ENCODE results near the gene FGFR4.

The FGFR4 gene

DNA sequence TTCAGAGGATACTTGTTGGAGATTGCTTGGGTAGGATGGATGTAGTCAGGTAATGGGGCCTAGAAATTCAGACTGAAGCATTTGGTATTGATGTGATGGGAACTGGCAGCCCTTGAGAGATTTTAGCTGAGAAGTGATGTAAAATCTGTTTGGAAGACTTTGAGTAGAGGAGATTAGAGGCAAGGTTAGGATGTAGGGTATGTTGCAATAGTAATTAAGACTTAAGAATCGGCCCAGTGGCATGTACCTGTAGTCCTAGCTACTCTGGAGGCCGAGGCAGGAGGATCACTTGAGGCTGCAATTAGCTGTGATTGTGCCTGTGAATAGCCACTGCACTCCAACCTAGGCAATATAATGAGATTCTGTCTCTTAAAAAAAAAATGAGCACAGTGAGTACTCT, 53.6 kb downstream of the FGFR4 start:
- TF ChIP-seq, protein P1, sequence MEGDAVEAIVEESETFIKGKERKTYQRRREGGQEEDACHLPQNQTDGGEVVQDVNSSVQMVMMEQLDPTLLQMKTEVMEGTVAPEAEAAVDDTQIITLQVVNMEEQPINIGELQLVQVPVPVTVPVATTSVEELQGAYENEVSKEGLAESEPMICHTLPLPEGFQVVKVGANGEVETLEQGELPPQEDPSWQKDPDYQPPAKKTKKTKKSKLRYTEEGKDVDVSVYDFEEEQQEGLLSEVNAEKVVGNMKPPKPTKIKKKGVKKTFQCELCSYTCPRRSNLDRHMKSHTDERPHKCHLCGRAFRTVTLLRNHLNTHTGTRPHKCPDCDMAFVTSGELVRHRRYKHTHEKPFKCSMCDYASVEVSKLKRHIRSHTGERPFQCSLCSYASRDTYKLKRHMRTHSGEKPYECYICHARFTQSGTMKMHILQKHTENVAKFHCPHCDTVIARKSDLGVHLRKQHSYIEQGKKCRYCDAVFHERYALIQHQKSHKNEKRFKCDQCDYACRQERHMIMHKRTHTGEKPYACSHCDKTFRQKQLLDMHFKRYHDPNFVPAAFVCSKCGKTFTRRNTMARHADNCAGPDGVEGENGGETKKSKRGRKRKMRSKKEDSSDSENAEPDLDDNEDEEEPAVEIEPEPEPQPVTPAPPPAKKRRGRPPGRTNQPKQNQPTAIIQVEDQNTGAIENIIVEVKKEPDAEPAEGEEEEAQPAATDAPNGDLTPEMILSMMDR (IDR thresholded peaks at IDR 0.05; ENCODE audit: low read length, missing control alignments), result no peak
- DNase-seq (ENCODE audit: low read depth), result no peak
- no peak overlapping the region for H3K4me3 ChIP-seq (replicated peaks; ENCODE audit: low read depth, low read length)

DNA sequence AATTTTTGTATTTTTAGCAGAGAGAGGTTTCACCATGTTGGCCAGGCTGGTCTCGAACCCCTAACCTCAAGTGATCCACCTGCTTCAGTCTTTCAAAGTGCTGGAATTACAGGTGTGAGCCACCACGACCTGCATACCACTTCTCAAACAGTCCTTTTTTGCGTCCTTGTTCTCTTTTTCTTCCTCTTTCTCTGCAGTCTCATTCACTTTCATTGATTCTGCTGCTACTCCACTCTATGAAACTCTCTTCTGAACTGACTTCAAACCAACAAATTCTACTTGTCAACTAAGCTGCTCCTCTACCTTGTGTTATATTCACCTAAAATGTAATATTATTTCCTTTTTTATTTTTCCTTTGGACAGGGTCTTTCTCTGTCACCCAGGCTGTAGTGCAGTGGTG, 54.8 kb downstream of the FGFR4 start:
- no peak for DNase-seq (ENCODE audit: low read depth)
- TF ChIP-seq, protein P1 (IDR thresholded peaks at IDR 0.05; ENCODE audit: low read length, missing control alignments), result no peak
- H3K4me3 ChIP-seq (replicated peaks; ENCODE audit: low read depth, low read length), result no peak overlapping the region

DNA sequence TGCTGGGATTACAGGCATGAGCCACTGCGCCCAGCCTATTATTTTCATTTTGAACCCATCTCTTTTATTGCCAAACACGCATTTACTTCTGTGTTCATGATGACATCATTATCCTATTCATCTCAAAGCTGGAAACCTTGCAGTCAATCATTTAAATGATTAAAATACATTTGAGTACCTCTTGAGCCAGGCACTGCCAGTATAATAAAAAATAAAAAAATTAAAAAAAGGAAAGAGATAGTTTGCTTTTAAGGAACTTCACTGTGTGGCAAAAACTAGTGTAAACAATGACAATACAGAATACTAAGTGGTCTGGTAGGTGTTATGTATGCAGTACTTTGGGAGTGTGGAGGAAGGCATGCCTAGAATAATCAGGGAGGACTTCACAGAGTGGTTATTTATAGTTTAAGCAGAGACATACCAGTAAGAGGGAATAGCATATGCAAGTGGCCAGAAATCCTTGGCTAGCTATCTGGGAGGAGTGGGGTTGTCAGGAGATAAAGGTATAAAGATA, 55.4 kb downstream of the FGFR4 start:
- DNase-seq (ENCODE audit: low read depth), result no peak
- TF ChIP-seq, protein P1 (IDR thresholded peaks at IDR 0.05; ENCODE audit: low read length, missing control alignments), result no peak
- no peak overlapping the region for H3K4me3 ChIP-seq (replicated peaks; ENCODE audit: low read depth, low read length)

DNA sequence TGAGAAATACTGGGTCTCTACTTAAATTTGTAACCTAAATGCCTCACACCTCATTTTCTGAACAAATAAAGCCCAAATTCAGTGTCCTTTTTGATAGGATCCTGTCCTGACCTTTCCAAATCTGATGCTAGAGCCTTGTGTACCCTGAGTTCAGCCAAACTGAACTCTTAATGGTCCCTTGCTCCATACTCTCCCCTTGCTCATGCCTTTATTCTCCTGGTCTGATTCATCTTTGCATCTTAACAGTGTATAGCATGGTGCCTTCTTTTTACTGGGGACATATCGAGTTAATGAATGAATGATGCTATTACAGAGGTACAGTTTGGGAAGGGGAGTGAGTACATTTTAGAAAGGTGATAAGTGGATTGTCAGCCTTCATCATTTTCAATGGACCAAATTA, 56.1 kb downstream of the FGFR4 start:
- TF ChIP-seq, protein P1 (IDR thresholded peaks at IDR 0.05; ENCODE audit: low read length, missing control alignments), result no peak
- H3K4me3 ChIP-seq (replicated peaks; ENCODE audit: low read depth, low read length), result no peak overlapping the region
- no peak for DNase-seq (ENCODE audit: low read depth)

DNA sequence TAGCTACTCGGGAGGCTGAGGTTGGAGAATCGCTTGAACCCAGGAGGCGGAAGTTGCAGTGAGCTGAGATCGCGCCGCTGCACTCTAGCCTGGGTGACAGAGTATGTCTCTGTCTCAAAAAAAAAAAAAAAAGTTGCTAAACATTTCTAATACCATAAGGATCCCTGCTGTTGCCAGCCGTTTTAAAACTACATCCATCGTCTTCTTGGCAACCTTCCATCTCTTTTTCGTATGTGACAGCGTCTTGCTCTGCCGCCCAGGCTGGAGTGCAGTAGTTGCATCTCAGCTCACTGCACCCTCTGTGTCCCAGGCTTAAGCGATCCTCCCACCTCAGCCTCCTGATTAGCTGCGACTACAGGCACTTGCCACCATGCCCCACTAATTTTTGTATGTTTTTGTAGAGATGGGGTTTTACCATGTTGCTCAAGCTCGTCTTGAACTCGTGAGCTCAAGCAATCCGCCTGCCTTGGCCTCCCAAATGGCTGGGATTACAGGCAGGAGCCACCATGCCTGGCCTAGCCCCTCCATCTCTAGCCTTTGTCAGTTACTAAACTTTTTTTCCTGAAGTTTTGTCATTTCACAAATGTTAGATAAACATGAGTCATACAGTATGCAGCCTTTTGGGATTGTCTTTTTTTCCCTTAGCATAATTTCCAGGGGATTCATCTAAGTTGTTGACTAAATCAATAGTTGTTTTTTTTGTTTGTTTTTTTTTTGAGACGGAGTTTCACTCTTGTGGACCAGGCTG, 60.4 kb downstream of the FGFR4 start:
- peak; percentile 34 for DNase-seq (ENCODE audit: low read depth)
- H3K4me3 ChIP-seq (replicated peaks; ENCODE audit: low read depth, low read length), result no peak overlapping the region
- TF ChIP-seq, protein P1 (IDR thresholded peaks at IDR 0.05; ENCODE audit: low read length, missing control alignments), result no peak
